Measurements from ENCODE around the gene ENHO. TPM values are rescaled to one million over a fixed set of nuclear protein-coding genes. Genes with fewer than 3 reads are reported as not detected.

The ENHO gene
- total RNA-seq, 6 donors from 2014 or later, result 0.40 to 1.4 (median 0.71) TPM; not detected in 3

- 49 to 62% methylated on average over 5 to 6 of the region's 6 CpGs for WGBS, 2 donors
- DNase-seq, result no peak
- Histone ChIP-seq H3K4me1 (peaks cover 9 to 16% (median 15%) of the 10 kb centered on the region in 4 donors), H3K27me3 (peaks cover 0 to 2% (median 0%) of the 10 kb centered on the region in 4 donors), H3K4me3 (no peak overlapping the region), H3K27ac (no peak overlapping the region), H3K9me3 (peaks cover 0 to 3% (median under 1%) of the 10 kb centered on the region in 4 donors), H3K36me3 (no peaks in the 10 kb centered on the region)
- no peak for ATAC-seq (ENCODE audit: low FRiP score in 2 of 2)
- TF ChIP-seq POLR2A (IDR thresholded peaks at IDR 0.05) (no peak), POLR2AphosphoS5 (IDR thresholded peaks at IDR 0.05) (no peak), CTCF (IDR thresholded peaks at IDR 0.05) (no peak), EP300 (IDR thresholded peaks at IDR 0.05) (no peak)
Observed at GRCh38 chr9:34556949-34557348, 34.2 kb upstream of the ENHO start.

GRCh38 chr9:34555936-34556525, 33.2 kb upstream of the ENHO start:
- Histone ChIP-seq H3K27me3 (peaks cover 0 to 2% (median 0%) of the 10 kb centered on the region in 4 donors), H3K4me1 (peaks cover 9 to 16% (median 14%) of the 10 kb centered on the region in 4 donors), H3K4me3 (no peak overlapping the region), H3K9me3 (no peaks in the 10 kb centered on the region), H3K36me3 (no peaks in the 10 kb centered on the region), H3K27ac (no peak overlapping the region)
- no peak for DNase-seq
- 64 to 85% methylated on average over 8 to 13 of the region's 13 CpGs for WGBS, 2 donors
- ATAC-seq (ENCODE audit: low FRiP score in 2 of 2), result no peak
- no peak for TF ChIP-seq EP300 (IDR thresholded peaks at IDR 0.05)
- TF ChIP-seq POLR2AphosphoS5 (IDR thresholded peaks at IDR 0.05), result no peak
- no peak for TF ChIP-seq CTCF (IDR thresholded peaks at IDR 0.05)
- no peak for TF ChIP-seq POLR2A (IDR thresholded peaks at IDR 0.05)

- Histone ChIP-seq H3K36me3 (no peaks in the 10 kb centered on the region), H3K27me3 (peaks cover 0 to 2% (median 0%) of the 10 kb centered on the region in 4 donors), H3K4me1 (peaks cover 9 to 15% (median 10%) of the 10 kb centered on the region in 4 donors), H3K4me3 (no peak overlapping the region), H3K27ac (no peak overlapping the region), H3K9me3 (no peaks in the 10 kb centered on the region)
- 84 to 89% methylated on average over 2 to 5 of the region's 5 CpGs for WGBS, 2 donors
- DNase-seq (no peak), ATAC-seq (ENCODE audit: low FRiP score in 2 of 2) (no peak)
- TF ChIP-seq POLR2AphosphoS5 (IDR thresholded peaks at IDR 0.05) (no peak), EP300 (IDR thresholded peaks at IDR 0.05) (no peak), CTCF (IDR thresholded peaks at IDR 0.05) (no peak), POLR2A (IDR thresholded peaks at IDR 0.05) (no peak)
Observed at GRCh38 chr9:34555500-34555899, 32.7 kb upstream of the ENHO start.

- peak in 1 of 2 donors; percentile 75 for DNase-seq
- TF ChIP-seq POLR2A (IDR thresholded peaks at IDR 0.05) (no peak), CTCF (IDR thresholded peaks at IDR 0.05) (no peak), POLR2AphosphoS5 (IDR thresholded peaks at IDR 0.05) (no peak), EP300 (IDR thresholded peaks at IDR 0.05) (no peak)
- peaks cover 6 to 9% (median 8%) of the 10 kb centered on the region in 4 donors for H3K4me1 ChIP-seq
- ATAC-seq (ENCODE audit: low FRiP score in 2 of 2), result no peak
- no peaks in the 10 kb centered on the region for H3K9me3 ChIP-seq
- H3K27ac ChIP-seq, result no peak overlapping the region
- 46 to 63% methylated on average over 16 to 23 of the region's 23 CpGs for WGBS, 2 donors
- no peak overlapping the region for H3K4me3 ChIP-seq
- H3K27me3 ChIP-seq, result peaks cover 0 to 2% (median 0%) of the 10 kb centered on the region in 4 donors
- no peaks in the 10 kb centered on the region for H3K36me3 ChIP-seq
Observed at GRCh38 chr9:34555002-34555348, 32.2 kb upstream of the ENHO start.

All from upper lobe of left lung (tissue), 6 donors.